Stimulated activated CD4-positive, alpha-beta T cell treated with anti-CD3 and anti-CD28 coated beads, TNF-alpha, amount 100 ng/mL, for 1 hour (primary cell): ENCODE data around the gene UNC80.

Experiments
- DNase-seq, 3 donors: peaks; one replicate each; pipeline ENCODE4 v3.0.0-alpha.2; 2020; ENCODE audit warnings: low read depth in 3 of 3, low spot score in 1 of 3

UNC80 gene

GRCh38 chr2:209960676-209961630, 189.3 kb downstream of the UNC80 start:
- DNase-seq, result no peak

GRCh38 chr2:209965723-209966122, 194.1 kb downstream of the UNC80 start:
- no peak for DNase-seq

- DNase-seq, result no peak
These were observed 198.1 kb downstream of the UNC80 start for GRCh38 chr2:209969692-209970091.

GRCh38 chr2:209970271-209970670, 198.6 kb downstream of the UNC80 start:
- no peak for DNase-seq

- DNase-seq, result no peak
These were observed 199.1 kb downstream of the UNC80 start for GRCh38 chr2:209970711-209971110.

- DNase-seq, result no peak
These were observed 201.7 kb downstream of the UNC80 start for GRCh38 chr2:209973328-209973727.

GRCh38 chr2:209974576-209974975, 202.9 kb downstream of the UNC80 start:
- DNase-seq, result no peak

- DNase-seq, result no peak
These were observed 205.2 kb downstream of the UNC80 start for GRCh38 chr2:209976698-209977385.

- no peak for DNase-seq
These were observed 206.0 kb downstream of the UNC80 start for GRCh38 chr2:209977386-209978239.

GRCh38 chr2:209984291-209984690, 212.7 kb downstream of the UNC80 start:
- DNase-seq, result no peak

GRCh38 chr2:209985874-209986273, 214.2 kb downstream of the UNC80 start:
- no peak for DNase-seq

- no peak for DNase-seq
These were observed 214.8 kb downstream of the UNC80 start for GRCh38 chr2:209986415-209986814.

GRCh38 chr2:209988010-209988409, 216.4 kb downstream of the UNC80 start:
- DNase-seq, result no peak

GRCh38 chr2:209990838-209991237, 219.2 kb downstream of the UNC80 start:
- DNase-seq, result no peak

GRCh38 chr2:209993968-209994367, 222.3 kb downstream of the UNC80 start:
- DNase-seq, result no peak

- no peak for DNase-seq
These were observed 227.0 kb downstream of the UNC80 start for GRCh38 chr2:209998596-209998995.

GRCh38 chr2:210000464-210001324, 229.1 kb downstream of the UNC80 start:
- no peak for DNase-seq

GRCh38 chr2:210002158-210003157, 230.8 kb downstream of the UNC80 start, which contains the start of gene RPE:
TSS of gene RPE (plus strand) at chr2:210002638. CDS start at chr2:210002662, 24 bp downstream.
- peak; percentile 91 to 97 (median 96) for DNase-seq

GRCh38 chr2:210003359-210003758, 231.7 kb downstream of the UNC80 start:
- no peak for DNase-seq
